GM06990 (cell line): Measurements from ENCODE around the gene MLXIPL.
"Not testable (repeated sequence)": the region's sequence is repeated elsewhere in the genome, so short reads cannot be mapped to it uniquely, and the experiment has no call there.

Experiments used
- DNase-seq: peaks from one replicate; pipeline ENCODE4 v3.0.0-alpha.2; 2011; ENCODE audit not compliant: insufficient read length; ENCODE audit errors: extremely low read depth
- H3K27me3 ChIP-seq: replicated peaks from 2 replicates; pipeline ENCODE4 v1.6.0; 2011; ENCODE audit warnings: low read length; ENCODE audit not compliant: control insufficient read depth, insufficient read depth
- H3K36me3 ChIP-seq: 2 replicates; pipeline ENCODE4 v1.5.1; 2011; ENCODE audit warnings: low read length; ENCODE audit not compliant: control insufficient read depth, insufficient read depth
- H3K4me3 ChIP-seq: replicated peaks from 2 replicates; pipeline ENCODE4 v1.5.1; 2011; ENCODE audit warnings: low read depth, mild to moderate bottlenecking, control low read depth, low read length
- CTCF ChIP-seq: IDR thresholded peaks from 2 replicates; pipeline ENCODE4 v1.5.1; 2011; ENCODE audit warnings: low read length, control low read depth, mild to moderate bottlenecking, inconsistent platforms; ENCODE audit not compliant: insufficient read depth, poor library complexity, severe bottlenecking

MLXIPL gene

GRCh38 chr7:73570977-73571376, 53.3 kb downstream of the MLXIPL start:
- peaks cover 41% of the 10 kb centered on the region for H3K36me3 ChIP-seq
- no peak for TF ChIP-seq CTCF
- no peaks in the 10 kb centered on the region for H3K27me3 ChIP-seq
- DNase-seq: no peak
- no peak overlapping the region for H3K4me3 ChIP-seq

GRCh38 chr7:73570521-73570920, 53.8 kb downstream of the MLXIPL start:
- TF ChIP-seq CTCF: no peak
- H3K36me3 ChIP-seq: peaks cover 41% of the 10 kb centered on the region
- no peaks in the 10 kb centered on the region for H3K27me3 ChIP-seq

GRCh38 chr7:73569042-73569608, 55.2 kb downstream of the MLXIPL start:
- H3K27me3 ChIP-seq: no peaks in the 10 kb centered on the region
- no peak for TF ChIP-seq CTCF
- no peak for DNase-seq
- H3K36me3 ChIP-seq: peaks cover 33% of the 10 kb centered on the region
- H3K4me3 ChIP-seq: no peak overlapping the region

More at GRCh38 chr7:73570521-73570920, 53.8 kb downstream of the MLXIPL start:
- DNase-seq: no peak
- H3K4me3 ChIP-seq: no peak overlapping the region

- Histone ChIP-seq H3K36me3 (peaks cover 23% of the 10 kb centered on the region), H3K27me3 (no peaks in the 10 kb centered on the region), H3K4me3 (no peak overlapping the region)
- no peak for DNase-seq
- TF ChIP-seq CTCF: no peak
Measured at GRCh38 chr7:73567846-73568685, 56.3 kb downstream of the MLXIPL start.

- Histone ChIP-seq H3K27me3 (no peaks in the 10 kb centered on the region), H3K4me3 (no peak overlapping the region), H3K36me3 (peaks cover 15% of the 10 kb centered on the region)
- no peak for TF ChIP-seq CTCF
- DNase-seq: no peak
Measured at GRCh38 chr7:73567140-73567539, 57.2 kb downstream of the MLXIPL start.

- H3K27me3 ChIP-seq, DNase-seq: not testable (repeated sequence)
- Histone ChIP-seq H3K4me3 (peak overlapping the region; percentile 37), H3K36me3 (peaks cover 14% of the 10 kb centered on the region)
Measured at GRCh38 chr7:73566431-73566830, 57.9 kb downstream of the MLXIPL start.
